WTC11 (cell line): ENCODE results near the gene SFT2D2. TPM values are rescaled to one million over a fixed set of nuclear protein-coding genes. Genes with fewer than 3 reads are reported as not detected.
A peak's percentile ranks its signal among the peaks of the same experiment; 100 is the strongest.

ENCODE experiments used
- ATAC-seq: fragments of 200-7000 bp; cut with Tn5 transposase; 2 replicates; pipeline ENCODE4 v1.10.0; 2021; ENCODE audit warnings: mild to moderate bottlenecking, moderate library complexity
- CTCF ChIA-PET: fragments of 300-600 bp; sonication (Branson Sonifier 250); formaldehyde crosslinking; loops from one replicate; lab custom pipeline; 2021; ENCODE audit warnings: antibody characterized with exemption; lab: Charles Lee
- POLR2A ChIA-PET: fragments of 350-600 bp; sonication (Branson Sonifier 250); formaldehyde crosslinking; loops from one replicate; lab custom pipeline; 2021; ENCODE audit warnings: antibody characterized with exemption; lab: Charles Lee
- DNase-seq: peaks from one replicate; pipeline ENCODE4 v3.0.0; 2021; ENCODE audit warnings: low spot score
- H3K27ac Mint-ChIP-seq: 2 replicates; pipeline ENCODE4 v1.8.0; 2021; ENCODE audit warnings: mixed read lengths
- H3K27me3 Mint-ChIP-seq: 2 replicates; pipeline ENCODE4 v1.8.0; 2021; ENCODE audit warnings: low read depth, mild to moderate bottlenecking, moderate library complexity, mixed read lengths
- H3K36me3 Mint-ChIP-seq: 2 replicates; pipeline ENCODE4 v1.8.0; 2021; ENCODE audit warnings: mixed read lengths
- H3K4me1 Mint-ChIP-seq: 2 replicates; pipeline ENCODE4 v1.8.0; 2022; ENCODE audit warnings: mixed read lengths
- H3K4me3 Mint-ChIP-seq: 2 replicates; pipeline ENCODE4 v1.8.0; 2021; ENCODE audit warnings: mild to moderate bottlenecking, moderate library complexity, mixed read lengths
- H3K9me3 Mint-ChIP-seq: 2 replicates; pipeline ENCODE4 v1.8.0; 2021; ENCODE audit warnings: mixed read lengths
- CREB1 ChIP-seq: sonication (generic); formaldehyde crosslinking; IDR thresholded peaks from 2 replicates; pipeline ENCODE4 v1.8.0; 2023; ENCODE audit warnings: mild to moderate bottlenecking, missing genetic modification reagents
- ETV6 ChIP-seq: sonication (generic); formaldehyde crosslinking; IDR thresholded peaks from 2 replicates; pipeline ENCODE4 v1.8.1; 2022; ENCODE audit warnings: mild to moderate bottlenecking, missing genetic modification reagents
- FOXK1 ChIP-seq: sonication (generic); formaldehyde crosslinking; IDR thresholded peaks from 2 replicates; pipeline ENCODE4 v1.8.0; 2022; ENCODE audit warnings: mild to moderate bottlenecking, moderate library complexity, missing genetic modification reagents
- FOXP1 ChIP-seq: sonication (generic); formaldehyde crosslinking; IDR thresholded peaks from 2 replicates; pipeline ENCODE4 v1.8.0; 2022; ENCODE audit warnings: missing genetic modification reagents, mild to moderate bottlenecking, moderate library complexity, borderline replicate concordance
- NFATC4 ChIP-seq: fragments of 250-450 bp; sonication (Bioruptor Pico); IDR thresholded peaks from 2 replicates; pipeline ENCODE4 v1.9.0; 2021; ENCODE audit warnings: mild to moderate bottlenecking
- OVOL2 ChIP-seq: fragments of 250-450 bp; sonication (Bioruptor Pico); IDR thresholded peaks from 2 replicates; pipeline ENCODE4 v1.9.0; 2021; ENCODE audit warnings: mild to moderate bottlenecking, borderline replicate concordance
- PRDM15 ChIP-seq: sonication (generic); formaldehyde crosslinking; IDR thresholded peaks from 2 replicates; pipeline ENCODE4 v1.8.0; 2022; ENCODE audit warnings: missing genetic modification reagents
- RELA ChIP-seq: sonication (generic); formaldehyde crosslinking; IDR thresholded peaks from 2 replicates; pipeline ENCODE4 v1.8.1; 2022; ENCODE audit warnings: missing genetic modification reagents, mild to moderate bottlenecking, borderline replicate concordance
- SMAD3 ChIP-seq: sonication (generic); formaldehyde crosslinking; IDR thresholded peaks from 2 replicates; pipeline ENCODE4 v1.8.0; 2022; ENCODE audit warnings: missing genetic modification reagents, mild to moderate bottlenecking, borderline replicate concordance
- SP1 ChIP-seq: sonication (generic); formaldehyde crosslinking; conservative IDR thresholded peaks from 2 replicates; pipeline ENCODE4 v1.8.1; 2022; ENCODE audit warnings: missing genetic modification reagents
- TCF7 ChIP-seq: sonication (generic); formaldehyde crosslinking; IDR thresholded peaks from 2 replicates; pipeline ENCODE4 v1.8.0; 2022; ENCODE audit warnings: mild to moderate bottlenecking, low read depth, missing genetic modification reagents, moderate library complexity
- TEAD4 ChIP-seq: sonication (generic); formaldehyde crosslinking; IDR thresholded peaks from 2 replicates; pipeline ENCODE4 v1.8.0; 2022; ENCODE audit warnings: mild to moderate bottlenecking, missing genetic modification reagents
- TP53 ChIP-seq: sonication (generic); formaldehyde crosslinking; IDR thresholded peaks from 2 replicates; pipeline ENCODE4 v1.8.1; 2023; ENCODE audit warnings: mild to moderate bottlenecking, missing genetic modification reagents
- USF1 ChIP-seq: sonication (generic); formaldehyde crosslinking; IDR thresholded peaks from 2 replicates; pipeline ENCODE4 v1.8.0; 2022; ENCODE audit warnings: mild to moderate bottlenecking, missing genetic modification reagents
- ZNF317 ChIP-seq: sonication (generic); formaldehyde crosslinking; IDR thresholded peaks from 2 replicates; pipeline ENCODE4 v1.8.1; 2023; ENCODE audit warnings: low read depth, mild to moderate bottlenecking, moderate library complexity, missing genetic modification reagents, borderline replicate concordance
- ZNF416 ChIP-seq: fragments of 250-450 bp; sonication (Bioruptor Pico); IDR thresholded peaks from 2 replicates; pipeline ENCODE4 v1.9.0; 2021; ENCODE audit warnings: mild to moderate bottlenecking, inconsistent platforms
- total RNA-seq: library from RNA; stranded (reverse); gene quantifications from 3 replicates; pipeline ENCODE4 v1.2.3, GENCODE V29; 2021
- TF ChIP-seq, protein P1 (sequence below): sonication (generic); formaldehyde crosslinking; IDR thresholded peaks from 2 replicates; pipeline ENCODE4 v1.8.1; 2023; ENCODE audit warnings: mild to moderate bottlenecking, missing genetic modification reagents
- TF ChIP-seq, protein P2 (sequence below): sonication (generic); formaldehyde crosslinking; IDR thresholded peaks from 2 replicates; pipeline ENCODE4 v1.8.1; 2022; ENCODE audit warnings: missing genetic modification reagents, borderline replicate concordance
- TF ChIP-seq, protein P3 (sequence below): sonication (generic); formaldehyde crosslinking; IDR thresholded peaks from 2 replicates; pipeline ENCODE4 v1.8.1; 2023; ENCODE audit warnings: mild to moderate bottlenecking, missing genetic modification reagents
- TF ChIP-seq, protein P4 (sequence below): sonication (generic); formaldehyde crosslinking; IDR thresholded peaks from 2 replicates; pipeline ENCODE4 v1.8.1; 2023; ENCODE audit warnings: mild to moderate bottlenecking, moderate library complexity, missing genetic modification reagents
- TF ChIP-seq, protein P5 (sequence below): sonication (generic); formaldehyde crosslinking; IDR thresholded peaks from 2 replicates; pipeline ENCODE4 v1.8.1; 2023; ENCODE audit warnings: mild to moderate bottlenecking, missing genetic modification reagents, moderate library complexity

SFT2D2 gene
- total RNA-seq, 1 experiment from 2014 or later = 23.2 TPM

- no peak for TF ChIP-seq USF1 (CRISPR knock-in tag)
- TF ChIP-seq, all 79 proteins: peak for 0
Observed at GRCh38 chr1:168216171-168216570, 9.6 kb upstream of the SFT2D2 start (continued).

DNA sequence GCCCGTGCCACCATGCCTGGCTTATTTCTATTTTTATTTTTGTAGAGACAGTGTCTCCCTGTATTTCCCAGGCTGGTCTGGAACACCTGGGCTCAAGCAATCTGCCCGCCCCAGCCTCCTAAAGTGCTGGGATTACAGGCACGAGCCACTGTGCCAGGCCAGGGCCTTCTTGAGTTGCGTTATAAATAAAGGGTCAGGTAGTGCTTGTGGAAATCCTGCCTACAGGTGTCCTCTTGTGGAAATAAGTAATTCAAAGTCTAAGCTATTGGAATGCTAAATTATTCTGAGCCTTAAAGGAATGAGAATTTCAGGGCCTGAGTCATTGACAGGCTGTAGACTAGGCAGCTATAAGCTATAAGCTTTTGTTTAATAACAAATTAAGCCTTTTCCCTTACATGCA, 8.1 kb upstream of the SFT2D2 start:
- Mint-ChIP-seq H3K4me3 (no peak overlapping the region), H3K4me1 (peaks cover 24% of the 10 kb centered on the region), H3K27ac (no peak overlapping the region), H3K9me3 (peaks cover 16% of the 10 kb centered on the region), H3K36me3 (peaks cover 4% of the 10 kb centered on the region), H3K27me3 (no peaks in the 10 kb centered on the region)
- TF ChIP-seq NFATC4 (no peak), CREB1 (CRISPR knock-in tag) (no peak), ZNF317 (CRISPR knock-in tag) (no peak), FOXP1 (CRISPR knock-in tag) (no peak), ZNF416 (CRISPR knock-in tag) (no peak), SMAD3 (CRISPR knock-in tag) (no peak)
- TF ChIP-seq, protein P1, sequence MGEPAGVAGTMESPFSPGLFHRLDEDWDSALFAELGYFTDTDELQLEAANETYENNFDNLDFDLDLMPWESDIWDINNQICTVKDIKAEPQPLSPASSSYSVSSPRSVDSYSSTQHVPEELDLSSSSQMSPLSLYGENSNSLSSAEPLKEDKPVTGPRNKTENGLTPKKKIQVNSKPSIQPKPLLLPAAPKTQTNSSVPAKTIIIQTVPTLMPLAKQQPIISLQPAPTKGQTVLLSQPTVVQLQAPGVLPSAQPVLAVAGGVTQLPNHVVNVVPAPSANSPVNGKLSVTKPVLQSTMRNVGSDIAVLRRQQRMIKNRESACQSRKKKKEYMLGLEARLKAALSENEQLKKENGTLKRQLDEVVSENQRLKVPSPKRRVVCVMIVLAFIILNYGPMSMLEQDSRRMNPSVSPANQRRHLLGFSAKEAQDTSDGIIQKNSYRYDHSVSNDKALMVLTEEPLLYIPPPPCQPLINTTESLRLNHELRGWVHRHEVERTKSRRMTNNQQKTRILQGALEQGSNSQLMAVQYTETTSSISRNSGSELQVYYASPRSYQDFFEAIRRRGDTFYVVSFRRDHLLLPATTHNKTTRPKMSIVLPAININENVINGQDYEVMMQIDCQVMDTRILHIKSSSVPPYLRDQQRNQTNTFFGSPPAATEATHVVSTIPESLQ (CRISPR knock-in tag) = no peak
- DNase-seq (no peak), ATAC-seq (peak; percentile 81)
- ChIA-PET POLR2A (interaction anchor here (0.7 kb wide), 1 partner anchor 1675 kb away, joined by 5 read pairs; no protein-coding TSS in a partner anchor), CTCF (interaction anchor here (1.4 to 2.3 kb wide), 4 partner anchors 9 to 135 kb away, joined by 4 to 22 read pairs (median 9); partner anchors contain the start of gene SFT2D2)

- Mint-ChIP-seq H3K27ac (no peak overlapping the region), H3K4me3 (no peak overlapping the region), H3K4me1 (peaks cover 24% of the 10 kb centered on the region), H3K9me3 (peaks cover 16% of the 10 kb centered on the region), H3K27me3 (no peaks in the 10 kb centered on the region; the same call in 1 of the 2 replicates), H3K36me3 (peaks cover 5% of the 10 kb centered on the region; the same call in 1 of the 2 replicates)
- TF ChIP-seq OVOL2 (CRISPR knock-in tag) (no peak), PRDM15 (CRISPR knock-in tag) (no peak), FOXP1 (CRISPR knock-in tag) (no peak), ETV6 (no peak), TCF7 (CRISPR knock-in tag) (no peak), TP53 (CRISPR knock-in tag) (no peak), RELA (CRISPR knock-in tag) (no peak), FOXK1 (no peak), SP1 (CRISPR knock-in tag) (no peak), TEAD4 (CRISPR knock-in tag) (no peak)
- TF ChIP-seq, protein P2, sequence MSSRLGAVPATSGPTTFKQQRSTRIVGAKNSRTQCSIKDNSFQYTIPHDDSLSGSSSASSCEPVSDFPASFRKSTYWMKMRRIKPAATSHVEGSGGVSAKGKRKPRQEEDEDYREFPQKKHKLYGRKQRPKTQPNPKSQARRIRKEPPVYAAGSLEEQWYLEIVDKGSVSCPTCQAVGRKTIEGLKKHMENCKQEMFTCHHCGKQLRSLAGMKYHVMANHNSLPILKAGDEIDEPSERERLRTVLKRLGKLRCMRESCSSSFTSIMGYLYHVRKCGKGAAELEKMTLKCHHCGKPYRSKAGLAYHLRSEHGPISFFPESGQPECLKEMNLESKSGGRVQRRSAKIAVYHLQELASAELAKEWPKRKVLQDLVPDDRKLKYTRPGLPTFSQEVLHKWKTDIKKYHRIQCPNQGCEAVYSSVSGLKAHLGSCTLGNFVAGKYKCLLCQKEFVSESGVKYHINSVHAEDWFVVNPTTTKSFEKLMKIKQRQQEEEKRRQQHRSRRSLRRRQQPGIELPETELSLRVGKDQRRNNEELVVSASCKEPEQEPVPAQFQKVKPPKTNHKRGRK (CRISPR knock-in tag) = no peak
- TF ChIP-seq, protein P3, sequence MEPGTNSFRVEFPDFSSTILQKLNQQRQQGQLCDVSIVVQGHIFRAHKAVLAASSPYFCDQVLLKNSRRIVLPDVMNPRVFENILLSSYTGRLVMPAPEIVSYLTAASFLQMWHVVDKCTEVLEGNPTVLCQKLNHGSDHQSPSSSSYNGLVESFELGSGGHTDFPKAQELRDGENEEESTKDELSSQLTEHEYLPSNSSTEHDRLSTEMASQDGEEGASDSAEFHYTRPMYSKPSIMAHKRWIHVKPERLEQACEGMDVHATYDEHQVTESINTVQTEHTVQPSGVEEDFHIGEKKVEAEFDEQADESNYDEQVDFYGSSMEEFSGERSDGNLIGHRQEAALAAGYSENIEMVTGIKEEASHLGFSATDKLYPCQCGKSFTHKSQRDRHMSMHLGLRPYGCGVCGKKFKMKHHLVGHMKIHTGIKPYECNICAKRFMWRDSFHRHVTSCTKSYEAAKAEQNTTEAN (CRISPR knock-in tag) = no peak
- TF ChIP-seq, protein P4, sequence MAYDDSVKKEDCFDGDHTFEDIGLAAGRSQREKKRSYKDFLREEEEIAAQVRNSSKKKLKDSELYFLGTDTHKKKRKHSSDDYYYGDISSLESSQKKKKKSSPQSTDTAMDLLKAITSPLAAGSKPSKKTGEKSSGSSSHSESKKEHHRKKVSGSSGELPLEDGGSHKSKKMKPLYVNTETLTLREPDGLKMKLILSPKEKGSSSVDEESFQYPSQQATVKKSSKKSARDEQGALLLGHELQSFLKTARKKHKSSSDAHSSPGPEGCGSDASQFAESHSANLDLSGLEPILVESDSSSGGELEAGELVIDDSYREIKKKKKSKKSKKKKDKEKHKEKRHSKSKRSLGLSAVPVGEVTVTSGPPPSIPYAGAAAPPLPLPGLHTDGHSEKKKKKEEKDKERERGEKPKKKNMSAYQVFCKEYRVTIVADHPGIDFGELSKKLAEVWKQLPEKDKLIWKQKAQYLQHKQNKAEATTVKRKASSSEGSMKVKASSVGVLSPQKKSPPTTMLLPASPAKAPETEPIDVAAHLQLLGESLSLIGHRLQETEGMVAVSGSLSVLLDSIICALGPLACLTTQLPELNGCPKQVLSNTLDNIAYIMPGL (CRISPR knock-in tag) = no peak
- TF ChIP-seq, protein P5, sequence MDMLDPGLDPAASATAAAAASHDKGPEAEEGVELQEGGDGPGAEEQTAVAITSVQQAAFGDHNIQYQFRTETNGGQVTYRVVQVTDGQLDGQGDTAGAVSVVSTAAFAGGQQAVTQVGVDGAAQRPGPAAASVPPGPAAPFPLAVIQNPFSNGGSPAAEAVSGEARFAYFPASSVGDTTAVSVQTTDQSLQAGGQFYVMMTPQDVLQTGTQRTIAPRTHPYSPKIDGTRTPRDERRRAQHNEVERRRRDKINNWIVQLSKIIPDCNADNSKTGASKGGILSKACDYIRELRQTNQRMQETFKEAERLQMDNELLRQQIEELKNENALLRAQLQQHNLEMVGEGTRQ = no peak
- ChIA-PET POLR2A (no interaction called here), CTCF (interaction anchor here (1.9 to 2.3 kb wide), 2 partner anchors 17 to 136 kb away, joined by 11 to 22 read pairs; no protein-coding TSS in a partner anchor)
- ATAC-seq = 0 out of 2 replicates have a peak, but pooled peaks have one; percentile 22
- no peak for DNase-seq
Observed at GRCh38 chr1:168218658-168219057, 7.1 kb upstream of the SFT2D2 start.
